Heart left ventricle (tissue), 13 donors: ENCODE results near the gene IGFBP1.
"Not testable (repeated sequence)": the region's sequence is repeated elsewhere in the genome, so short reads cannot be mapped to it uniquely, and the experiment has no call there.

Experiments used
- POLR2A ChIP-seq, 2 donors: fragments of 450-650 bp; IDR thresholded peaks; one replicate each; pipeline ENCODE4 v1.6.1; 2017; ENCODE audit warnings: antibody characterized with exemption in 2 of 2, mild to moderate bottlenecking in 2 of 2, moderate library complexity in 2 of 2
- TF ChIP-seq, protein P1 (sequence below), 12 donors: fragments of 200-600 bp; sonication (generic) in 4 of 12; IDR thresholded peaks; one replicate each; pipeline versions ENCODE4 v1.5.0 to v1.8.0; 2018 to 2022; ENCODE audit warnings: antibody characterized with exemption in 12 of 12, mild to moderate bottlenecking in 5 of 12
- donor health status: ischemic (EF 13 %, LVEDD 7.1; RV severe dilation, severe dysfunction).
- donor health status: DM: no; HTN: yes; CAD: no.
- donor health status: DM: no; HTN: no; CAD: no.
- donor health status: ischemic (EF 25% LVEDD 6.9; RV normal size, moderate dysfunction).
- donor health status: ischemic (EF 25% LVEDD 5.7; RV mildly dilated, moderate dysfunction).
- donor health status: ischemic (EF 35%, LVEDD 5.7; RV mildly dilated, moderate dysfunction).
- donor health status: nonischemic (EF 11% LVEDD 7.7; RV severe dilation, severe dysfunction).
- donor health status: DM: yes; HTN: yes; CAD: no.
- donor health status: PGD.
- donor health status: ischemic (EF 29% LVEDD 5.4; RV normal size, mild dysfunction).
- donor health status: nonischemic (EF 23%, LVEDD 6.1; RV moderate dilation, normal function).

- TF ChIP-seq, protein P1, sequence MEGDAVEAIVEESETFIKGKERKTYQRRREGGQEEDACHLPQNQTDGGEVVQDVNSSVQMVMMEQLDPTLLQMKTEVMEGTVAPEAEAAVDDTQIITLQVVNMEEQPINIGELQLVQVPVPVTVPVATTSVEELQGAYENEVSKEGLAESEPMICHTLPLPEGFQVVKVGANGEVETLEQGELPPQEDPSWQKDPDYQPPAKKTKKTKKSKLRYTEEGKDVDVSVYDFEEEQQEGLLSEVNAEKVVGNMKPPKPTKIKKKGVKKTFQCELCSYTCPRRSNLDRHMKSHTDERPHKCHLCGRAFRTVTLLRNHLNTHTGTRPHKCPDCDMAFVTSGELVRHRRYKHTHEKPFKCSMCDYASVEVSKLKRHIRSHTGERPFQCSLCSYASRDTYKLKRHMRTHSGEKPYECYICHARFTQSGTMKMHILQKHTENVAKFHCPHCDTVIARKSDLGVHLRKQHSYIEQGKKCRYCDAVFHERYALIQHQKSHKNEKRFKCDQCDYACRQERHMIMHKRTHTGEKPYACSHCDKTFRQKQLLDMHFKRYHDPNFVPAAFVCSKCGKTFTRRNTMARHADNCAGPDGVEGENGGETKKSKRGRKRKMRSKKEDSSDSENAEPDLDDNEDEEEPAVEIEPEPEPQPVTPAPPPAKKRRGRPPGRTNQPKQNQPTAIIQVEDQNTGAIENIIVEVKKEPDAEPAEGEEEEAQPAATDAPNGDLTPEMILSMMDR (IDR thresholded peaks at IDR 0.05) = not testable (repeated sequence)
- TF ChIP-seq POLR2A (IDR thresholded peaks at IDR 0.05) = not testable (repeated sequence)
Measured at GRCh38 chr7:45848734-45849133, 39.6 kb upstream of the IGFBP1 start.
